Activated CD4-positive, alpha-beta T cell treated with anti-CD3 and anti-CD28 coated beads, Interleukin-10, Interleukin-2, amounts not matched to agents 100 ng/mL and 50 ng/mL, durations not matched to agents 16 hours and 8 hours (primary cell): ENCODE results near the gene DENND1A.

ENCODE experiments used
- DNase-seq: peaks from one replicate; pipeline ENCODE4 v3.0.0-alpha.2; 2020

The DENND1A gene

DNA sequence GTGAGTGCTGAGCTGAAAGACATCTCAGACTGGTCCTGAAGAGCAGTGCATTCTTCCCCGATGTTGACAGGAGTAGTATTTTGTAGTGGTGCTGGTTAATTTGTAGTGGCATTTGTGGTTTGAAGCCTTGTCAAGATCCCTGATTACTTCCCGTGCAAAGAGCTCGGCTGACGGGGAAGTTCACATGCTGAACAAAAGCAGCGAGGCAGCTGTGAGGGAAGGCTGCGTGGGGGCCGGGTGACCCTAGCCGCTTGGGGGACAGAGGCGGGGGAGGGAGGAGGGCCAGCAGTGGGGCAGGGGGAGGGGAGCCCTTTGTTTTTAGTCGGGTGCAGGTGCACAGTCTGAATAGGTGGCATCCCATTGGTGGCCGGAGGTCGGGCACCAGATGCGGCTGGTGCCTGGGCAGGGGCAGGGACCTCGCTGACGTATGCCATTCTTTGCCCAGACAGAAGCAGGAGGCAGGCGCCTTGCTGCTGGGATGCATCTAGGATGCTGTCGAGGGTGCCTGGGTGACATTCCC, 509.3 kb downstream of the DENND1A start:
- no peak for DNase-seq

DNA sequence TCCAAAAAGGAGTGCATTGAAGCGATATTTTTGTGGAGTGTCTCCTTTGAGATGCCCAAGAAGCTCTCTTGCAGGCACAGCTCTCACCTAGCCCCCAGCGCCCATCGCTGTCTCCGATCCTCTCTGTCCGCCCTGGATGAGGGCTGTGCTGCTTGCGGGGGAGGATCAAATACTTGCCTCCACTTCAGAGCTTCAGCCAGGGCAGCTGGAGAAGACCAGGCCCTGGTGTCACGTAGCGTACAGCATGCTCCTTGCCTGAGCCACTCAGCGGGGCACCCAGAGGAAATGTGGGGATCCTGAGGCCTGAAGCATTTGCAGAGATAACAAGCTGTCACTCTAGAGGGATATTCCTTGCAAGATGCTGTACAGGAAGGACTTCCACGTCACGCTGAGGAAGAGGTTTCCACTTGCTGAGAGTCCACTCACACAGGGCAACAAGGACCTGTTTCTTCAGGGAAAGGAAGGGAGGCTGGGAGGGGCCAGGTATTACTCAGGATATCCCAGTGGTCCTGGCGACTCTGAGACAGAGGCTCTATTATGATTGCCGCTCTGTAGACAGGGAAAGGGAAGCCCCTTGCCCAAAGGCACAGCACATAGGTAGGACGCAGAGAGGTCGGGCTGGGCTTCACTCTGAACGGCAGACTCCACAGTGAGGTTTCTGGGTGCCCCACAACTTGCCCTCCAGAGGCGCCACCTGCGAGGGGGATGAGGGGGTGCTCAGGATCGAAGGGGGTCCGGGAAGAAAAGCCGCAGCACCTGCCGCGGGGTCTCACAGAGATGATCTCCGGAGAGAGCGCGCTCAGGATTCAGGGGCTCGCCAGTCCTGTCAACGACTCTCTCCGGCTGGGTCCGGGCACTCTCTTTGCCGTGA, 510.0 kb downstream of the DENND1A start:
- DNase-seq, result no peak

DNA sequence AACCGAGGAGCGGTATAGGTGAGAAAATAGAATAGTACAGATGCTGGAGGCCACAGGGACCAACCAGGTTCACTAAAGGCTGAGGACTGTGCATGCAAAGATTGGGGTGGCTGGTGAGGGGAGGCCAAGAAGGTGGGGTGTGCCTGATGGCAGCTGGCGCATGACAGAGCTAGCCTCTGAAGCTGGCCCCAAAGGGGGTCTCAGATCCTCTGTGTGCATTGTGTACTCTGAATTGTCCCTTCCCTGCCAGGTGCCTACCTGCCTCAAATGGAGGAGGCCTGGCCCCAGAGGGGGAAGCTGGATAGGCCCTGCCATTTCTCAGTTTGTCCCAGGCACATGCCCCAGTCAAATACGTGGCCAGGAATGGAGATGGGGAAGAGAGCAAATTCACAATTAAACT, 510.8 kb downstream of the DENND1A start:
- no peak for DNase-seq

DNA sequence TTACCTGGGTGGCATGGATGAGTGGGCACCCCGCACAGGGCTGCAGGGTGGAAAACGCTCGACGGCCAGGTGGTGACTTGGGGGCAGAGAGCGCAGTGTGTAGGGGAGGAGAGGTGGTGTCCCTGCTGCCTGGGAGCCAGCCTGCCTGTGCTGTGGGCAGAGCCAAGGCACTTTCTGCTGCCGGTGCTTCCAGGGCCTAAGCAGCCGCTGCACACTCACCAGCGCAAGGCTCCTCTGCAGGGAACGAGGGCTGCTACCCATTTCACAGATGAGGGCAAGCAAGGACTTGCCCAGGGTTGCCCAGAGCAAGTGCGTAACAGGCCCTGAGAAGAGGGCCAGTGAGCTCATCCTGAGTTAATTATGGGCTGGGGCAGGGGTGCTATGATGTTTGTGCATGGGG, 511.4 kb downstream of the DENND1A start:
- no peak for DNase-seq

DNA sequence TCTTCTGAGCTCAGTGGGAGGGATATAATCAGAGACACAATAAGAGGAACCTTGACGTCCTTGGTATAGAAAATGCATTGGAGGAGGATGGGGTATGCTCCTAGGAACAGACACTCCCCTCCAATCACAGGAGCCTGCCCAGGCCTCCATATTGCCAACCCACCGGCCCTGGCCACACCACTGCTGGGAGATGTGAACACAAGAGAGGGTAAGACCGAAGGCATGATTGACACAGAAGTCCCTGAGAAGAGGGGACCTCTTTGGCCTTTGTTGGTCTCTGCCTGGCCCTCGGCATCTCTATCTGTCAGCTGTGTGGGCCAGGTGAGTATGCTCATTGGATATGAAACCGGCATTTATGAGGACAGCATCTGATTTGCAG, 511.9 kb downstream of the DENND1A start:
- no peak for DNase-seq

DNA sequence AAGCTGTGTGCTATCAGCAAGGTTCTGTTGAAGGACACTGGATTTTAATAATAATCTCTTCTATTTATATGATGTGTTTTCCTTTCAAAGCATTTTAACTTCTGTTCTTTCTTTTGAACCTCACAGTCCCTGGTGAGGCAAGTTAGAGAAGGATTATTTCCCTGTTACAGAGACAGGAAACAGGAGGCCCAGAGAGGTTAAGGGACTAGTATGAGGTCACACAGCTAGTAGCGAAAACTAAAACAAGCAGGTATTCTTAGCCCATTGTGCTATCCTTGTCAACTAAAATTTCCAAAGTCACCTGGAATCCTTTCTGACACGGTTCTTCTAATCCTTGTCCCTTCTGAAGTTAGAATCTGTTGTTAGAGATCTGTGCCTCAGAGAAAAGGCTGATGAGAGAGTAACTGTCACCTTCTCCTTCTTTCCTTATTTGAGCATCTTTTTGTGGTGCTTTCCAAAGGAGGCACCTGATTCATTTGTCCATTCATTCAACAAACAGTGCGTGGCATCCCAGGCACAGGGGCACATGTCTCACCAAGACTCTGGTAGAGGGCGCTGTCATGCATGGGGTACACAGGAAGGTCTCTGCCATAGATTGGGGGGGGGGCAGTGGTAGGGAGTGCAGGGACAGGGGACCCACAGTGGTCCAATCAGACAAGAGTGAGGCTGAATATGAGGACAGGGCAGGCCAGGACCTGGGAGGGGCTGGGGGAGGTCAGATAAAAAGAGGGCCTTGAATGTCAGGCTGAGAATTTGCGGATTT, 512.5 kb downstream of the DENND1A start:
- DNase-seq, result no peak

DNA sequence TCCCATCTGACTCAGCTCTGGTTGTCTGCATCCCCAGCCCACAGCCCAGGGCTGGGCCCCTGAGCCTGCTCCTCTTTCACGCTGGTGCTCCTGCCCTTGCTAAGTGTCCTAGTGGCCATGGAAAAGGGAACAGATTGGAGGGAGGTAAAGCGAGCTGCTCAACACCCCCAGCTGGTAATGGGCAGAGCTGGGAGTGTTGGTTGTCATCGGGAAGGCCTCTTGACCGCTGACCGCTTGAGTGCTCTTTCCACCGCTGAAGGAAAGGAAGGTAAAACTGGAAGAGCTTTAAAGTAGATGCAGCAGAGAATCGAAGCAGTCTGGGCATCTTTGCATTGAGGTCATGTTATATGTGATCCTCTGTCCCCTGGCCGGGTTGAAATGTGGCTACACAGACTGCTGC, 513.8 kb downstream of the DENND1A start:
- no peak for DNase-seq

DNA sequence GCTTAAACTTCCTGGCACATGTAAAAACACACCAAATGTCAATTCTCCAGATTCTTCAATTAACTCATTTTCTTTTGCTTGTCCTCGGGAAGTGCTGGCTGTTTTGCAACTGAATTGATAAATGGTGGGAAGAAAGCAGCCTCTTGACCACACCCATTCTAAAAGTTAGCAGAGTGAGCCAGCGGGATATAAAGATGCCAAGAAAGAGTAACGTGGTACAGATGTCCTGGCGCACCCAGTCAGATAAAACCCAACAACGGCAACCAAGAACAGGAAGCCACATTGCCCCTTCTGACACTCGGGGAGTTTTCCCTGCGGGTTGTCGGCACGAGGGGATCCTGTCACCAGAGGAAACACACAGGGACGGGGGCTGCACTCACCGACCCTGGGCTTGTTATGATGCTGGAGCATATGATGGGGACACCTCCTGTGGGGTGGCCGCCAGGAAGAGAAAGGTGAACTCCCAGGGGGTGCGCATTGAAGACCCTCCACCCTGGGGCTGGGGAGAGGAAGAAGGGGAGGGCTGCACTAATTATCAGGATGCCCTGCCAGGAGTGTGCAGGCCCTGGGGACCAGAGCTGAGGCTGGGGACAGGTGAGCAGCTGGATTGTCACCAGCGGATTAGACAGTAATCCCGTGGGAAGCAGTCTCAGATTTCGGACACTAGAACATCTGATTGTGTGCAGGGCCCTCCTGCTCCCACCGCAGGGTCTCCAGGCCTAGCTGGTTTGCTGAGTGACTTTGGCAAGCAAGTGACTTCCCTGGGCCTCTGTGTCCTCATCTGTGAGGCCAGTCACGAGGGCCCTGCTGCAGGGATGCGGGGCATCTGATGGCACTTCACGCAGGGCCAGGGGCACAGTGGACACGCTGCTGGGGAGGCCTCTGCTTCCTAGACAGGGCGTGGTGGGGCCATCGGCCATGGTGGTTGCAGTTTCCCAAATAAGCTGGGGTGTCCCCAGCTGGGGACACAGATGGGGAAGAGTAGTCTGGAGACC, 514.7 kb downstream of the DENND1A start:
- no peak for DNase-seq

DNA sequence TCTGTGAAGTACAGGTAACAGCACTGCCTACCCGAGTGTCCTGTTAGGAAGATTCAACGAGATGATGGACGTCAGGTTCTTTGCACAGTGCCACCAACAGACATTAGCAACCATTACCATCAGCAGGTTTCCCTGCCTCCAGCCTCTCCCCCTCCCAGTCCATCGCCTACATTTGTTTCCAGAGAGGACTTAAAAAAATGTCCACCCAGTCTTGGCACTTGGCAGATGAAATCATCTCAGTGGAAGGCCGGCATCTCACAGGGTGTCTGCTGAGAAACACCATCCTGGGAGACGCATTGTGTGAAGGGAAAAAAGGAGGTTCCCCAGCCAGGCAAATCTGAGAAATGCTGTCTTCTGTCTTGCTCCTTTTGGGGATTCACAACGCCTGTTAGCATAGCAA, 515.7 kb downstream of the DENND1A start:
- DNase-seq, result no peak

DNA sequence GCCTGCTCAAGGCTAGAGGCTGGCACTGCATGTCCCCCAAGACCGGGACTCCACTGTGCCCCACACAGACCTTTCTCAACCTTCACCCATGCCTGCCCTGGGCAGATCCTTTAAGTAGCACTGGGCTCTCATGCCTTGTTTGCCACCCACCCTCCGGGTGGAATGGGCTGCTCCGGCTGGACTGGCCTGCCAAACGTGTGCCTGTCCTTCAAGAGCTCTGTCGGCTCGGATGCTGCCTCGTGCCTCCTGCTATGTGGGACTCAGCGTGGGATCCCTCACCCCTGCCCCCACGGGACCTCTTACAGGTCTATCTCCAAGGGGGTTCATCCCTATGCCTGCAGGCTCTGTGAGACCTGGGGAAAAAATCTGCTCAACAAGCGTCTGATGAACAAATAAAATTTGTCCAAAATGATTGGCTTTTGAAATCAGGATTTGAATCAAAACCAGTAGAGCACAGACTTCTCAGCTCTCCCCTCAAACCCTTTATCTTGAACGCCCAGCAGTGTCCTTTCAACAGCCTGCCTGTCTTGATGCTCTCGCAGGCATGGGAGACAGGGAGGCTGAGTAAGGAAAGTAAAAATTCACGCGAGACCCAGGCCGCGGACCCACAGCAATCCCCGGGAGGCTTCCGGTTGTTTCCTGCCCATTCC, 517.6 kb downstream of the DENND1A start:
- no peak for DNase-seq

DNA sequence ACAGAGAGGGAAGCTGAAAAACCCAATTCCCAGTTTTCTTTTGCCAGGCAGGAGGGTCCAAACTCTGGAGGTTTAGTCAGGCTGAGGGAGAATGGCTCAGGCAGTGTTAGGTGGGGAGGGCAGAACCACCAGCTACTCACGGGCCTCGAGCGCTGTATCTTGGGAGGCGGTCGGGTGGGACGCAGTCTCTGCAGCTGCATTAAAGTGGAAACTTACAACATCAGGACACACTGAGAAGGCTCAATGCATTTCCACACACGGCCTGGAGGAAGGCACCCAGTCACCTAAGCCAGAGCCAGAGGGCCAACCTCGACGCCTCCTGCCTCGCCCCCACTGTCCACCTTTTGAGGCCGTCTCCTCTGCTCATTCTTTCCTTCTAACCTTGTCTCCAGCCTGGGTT, 518.3 kb downstream of the DENND1A start:
- no peak for DNase-seq

DNA sequence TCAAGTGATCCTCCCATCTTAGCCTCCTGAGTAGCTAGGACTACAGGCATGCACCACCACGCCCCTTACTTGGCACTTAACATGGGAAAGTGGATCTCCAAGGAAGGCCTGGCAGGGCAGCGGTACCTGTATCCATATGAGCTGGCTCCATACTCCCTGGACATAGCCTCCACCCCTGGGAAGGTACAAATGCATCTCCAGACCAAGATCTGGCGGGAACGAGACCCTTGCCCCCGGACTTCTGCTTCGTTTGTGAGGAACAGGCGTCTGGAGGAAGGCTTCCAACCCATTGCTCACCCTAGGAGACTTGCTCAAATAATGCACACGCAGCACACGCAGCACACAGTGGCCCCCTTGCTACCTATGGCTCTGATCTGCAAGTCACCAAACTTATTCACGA, 518.7 kb downstream of the DENND1A start:
- DNase-seq, result no peak

DNA sequence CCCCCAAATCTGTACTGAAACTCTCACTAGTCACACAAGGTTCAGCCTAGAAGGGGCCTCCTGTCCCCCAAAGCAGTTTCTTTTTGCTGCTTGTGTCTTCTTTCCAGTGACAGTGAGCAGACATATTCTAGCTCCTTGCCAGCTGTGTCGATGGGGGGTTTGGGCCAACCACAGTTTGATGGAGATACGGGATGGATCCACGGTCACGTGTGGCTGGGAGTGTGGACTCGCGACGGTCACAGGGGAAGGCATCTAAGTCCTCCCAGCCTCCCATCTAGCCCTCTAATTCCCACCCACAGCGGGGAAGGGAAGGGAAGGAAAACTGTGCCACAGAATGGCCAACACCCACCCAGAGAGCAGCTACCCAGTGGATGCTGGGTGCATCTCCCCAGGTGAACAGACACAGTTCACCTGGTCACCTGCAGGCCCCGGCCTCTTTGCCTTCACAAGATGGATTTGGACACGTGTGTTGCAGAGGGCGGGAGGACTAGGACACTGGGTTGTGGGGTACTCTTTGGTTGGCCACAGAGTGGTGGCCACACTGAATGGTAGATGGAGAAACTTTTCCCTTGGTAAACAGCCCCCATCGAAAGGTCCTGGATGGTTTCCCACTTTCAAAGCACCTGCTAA, 519.5 kb downstream of the DENND1A start:
- DNase-seq, result no peak

DNA sequence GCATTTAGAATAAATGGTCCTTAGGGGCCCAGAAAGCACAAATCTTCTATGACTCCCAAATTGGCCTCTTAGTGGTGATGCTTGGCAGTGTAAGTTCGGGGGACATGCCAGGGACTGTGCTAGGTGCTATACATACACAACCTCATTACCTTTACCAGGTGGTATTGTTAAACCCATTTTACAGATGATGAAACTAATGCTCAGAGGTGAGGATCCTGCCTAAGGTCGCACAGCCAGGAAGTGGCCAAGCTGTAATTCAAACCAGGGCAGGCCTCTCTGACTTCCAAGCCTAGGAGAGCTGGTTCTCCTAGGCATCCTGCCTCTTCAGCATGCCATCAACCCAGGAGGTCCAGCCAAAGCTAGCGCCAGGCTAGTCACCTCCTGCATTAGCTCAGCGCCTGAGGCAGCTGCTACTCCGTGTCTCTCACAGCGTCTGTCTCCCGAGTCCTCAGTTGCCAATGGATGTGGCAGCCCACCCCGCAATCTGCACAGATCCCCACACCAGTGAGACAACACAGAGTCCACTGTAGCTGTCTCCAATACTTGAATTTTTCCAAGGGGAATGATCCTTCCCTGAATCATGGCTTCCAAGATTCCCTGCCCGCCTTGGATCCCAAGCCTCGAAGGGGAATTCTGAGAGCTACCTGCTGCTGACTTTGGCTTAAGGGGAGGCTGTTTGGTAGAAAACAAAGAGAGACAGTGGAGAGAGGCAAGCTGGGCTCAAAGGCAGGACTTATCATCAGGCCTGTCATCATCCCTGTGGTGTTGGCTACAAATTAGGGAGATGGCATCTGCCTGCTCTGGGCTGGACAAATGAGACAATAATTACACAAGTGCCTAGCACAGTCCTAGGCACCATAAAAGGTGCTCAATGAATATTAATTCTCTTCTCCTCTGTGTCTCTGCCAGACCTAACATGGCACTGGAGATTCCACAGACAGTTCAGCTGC, 521.3 kb downstream of the DENND1A start:
- no peak for DNase-seq

DNA sequence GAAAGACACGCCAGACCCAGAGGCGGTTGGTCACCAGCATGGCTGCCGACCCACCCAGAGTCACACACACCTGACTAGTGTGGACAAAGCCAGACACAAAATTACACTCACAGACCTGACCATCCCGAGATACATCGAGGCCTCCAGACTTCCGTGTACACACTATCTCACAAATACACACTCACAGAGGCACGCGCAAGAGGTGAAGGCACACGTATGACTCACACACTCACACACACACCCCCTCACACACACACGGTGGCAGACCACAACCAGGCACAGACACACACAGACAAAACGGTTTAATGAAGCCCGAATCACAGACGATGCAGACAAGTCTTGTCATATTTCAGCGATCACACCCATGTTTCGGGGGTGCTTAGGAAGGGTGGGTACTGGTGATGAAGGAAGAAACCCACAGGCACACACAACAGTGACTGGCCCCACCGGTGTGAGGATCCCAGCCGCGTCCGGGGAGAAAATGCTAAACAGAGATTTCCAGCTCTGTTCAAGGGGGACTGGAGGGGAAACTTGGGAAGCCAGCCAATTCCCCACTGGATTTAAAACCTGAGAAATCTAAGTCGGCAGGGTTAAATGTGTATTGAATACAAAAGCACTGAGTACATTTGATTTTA, 522.6 kb downstream of the DENND1A start:
- no peak for DNase-seq

DNA sequence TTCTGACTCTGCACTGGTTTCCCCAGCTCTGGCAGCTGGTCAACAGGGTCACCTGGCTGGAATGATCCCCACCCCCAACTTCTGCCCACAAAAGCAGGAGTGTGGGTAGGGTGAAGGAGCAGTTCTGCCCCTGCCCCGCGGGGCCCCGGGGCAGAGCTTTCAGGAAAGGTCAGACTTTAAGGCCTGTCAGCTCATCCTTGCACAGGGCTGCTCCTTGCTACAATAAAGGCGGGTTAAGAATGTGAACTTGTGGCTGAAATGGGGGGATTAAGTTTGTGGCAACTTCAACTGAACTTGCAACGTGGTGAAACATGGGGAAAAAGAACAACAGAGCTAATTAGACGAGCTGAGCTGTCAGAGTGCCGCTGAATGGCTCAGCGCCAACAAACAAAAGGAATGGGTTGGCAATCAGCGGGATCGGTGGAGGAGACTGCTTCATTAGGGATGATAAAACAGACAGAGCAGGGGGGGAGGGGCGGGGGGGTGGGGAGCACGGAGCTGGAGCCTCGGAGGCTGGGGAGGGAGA, 523.2 kb downstream of the DENND1A start:
- no peak for DNase-seq

DNA sequence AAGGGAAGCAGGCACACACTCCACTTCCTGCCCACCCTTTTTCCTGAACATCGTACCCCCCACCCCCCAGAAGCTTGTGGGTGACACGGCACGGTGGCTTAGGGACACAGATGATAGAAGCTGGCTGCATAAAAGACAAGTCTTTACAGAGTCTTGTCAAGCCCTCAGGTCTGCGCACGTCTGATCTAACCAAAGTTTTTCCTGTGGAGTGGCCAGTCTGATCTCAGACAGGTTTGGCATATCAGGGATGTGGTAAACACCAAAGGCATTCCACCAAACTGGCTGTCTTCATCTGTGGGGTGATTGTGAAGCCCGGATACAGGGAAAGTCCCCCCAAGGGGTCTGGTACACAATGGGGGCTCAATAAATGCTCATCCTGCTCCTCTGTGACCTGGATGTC, 523.9 kb downstream of the DENND1A start:
- DNase-seq, result no peak

DNA sequence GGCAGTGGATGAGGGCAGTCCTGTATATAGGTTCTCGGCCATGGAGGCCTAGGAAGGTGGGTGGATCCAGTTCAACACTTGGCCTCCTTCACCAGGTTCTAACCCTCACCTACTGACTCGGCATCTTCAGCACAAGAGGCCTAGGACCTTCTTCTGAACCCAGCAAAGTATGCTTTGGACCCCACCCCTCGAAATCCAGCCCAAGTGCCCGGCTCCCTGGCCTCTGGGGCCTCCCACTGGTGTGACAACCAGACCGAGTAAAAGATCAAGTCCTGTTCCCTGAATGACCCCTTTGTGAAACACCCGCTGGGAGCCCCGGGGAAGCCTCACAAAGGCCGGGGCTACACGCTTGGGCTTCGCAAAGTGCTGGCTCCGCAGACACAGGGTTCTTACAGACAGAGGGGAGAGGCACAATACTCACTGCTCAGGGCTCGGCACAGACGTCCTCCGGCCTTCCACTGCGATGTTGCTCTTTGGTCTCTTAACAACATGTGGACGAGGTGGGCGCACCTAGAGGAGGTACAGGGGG, 526.9 kb downstream of the DENND1A start:
- no peak for DNase-seq

DNA sequence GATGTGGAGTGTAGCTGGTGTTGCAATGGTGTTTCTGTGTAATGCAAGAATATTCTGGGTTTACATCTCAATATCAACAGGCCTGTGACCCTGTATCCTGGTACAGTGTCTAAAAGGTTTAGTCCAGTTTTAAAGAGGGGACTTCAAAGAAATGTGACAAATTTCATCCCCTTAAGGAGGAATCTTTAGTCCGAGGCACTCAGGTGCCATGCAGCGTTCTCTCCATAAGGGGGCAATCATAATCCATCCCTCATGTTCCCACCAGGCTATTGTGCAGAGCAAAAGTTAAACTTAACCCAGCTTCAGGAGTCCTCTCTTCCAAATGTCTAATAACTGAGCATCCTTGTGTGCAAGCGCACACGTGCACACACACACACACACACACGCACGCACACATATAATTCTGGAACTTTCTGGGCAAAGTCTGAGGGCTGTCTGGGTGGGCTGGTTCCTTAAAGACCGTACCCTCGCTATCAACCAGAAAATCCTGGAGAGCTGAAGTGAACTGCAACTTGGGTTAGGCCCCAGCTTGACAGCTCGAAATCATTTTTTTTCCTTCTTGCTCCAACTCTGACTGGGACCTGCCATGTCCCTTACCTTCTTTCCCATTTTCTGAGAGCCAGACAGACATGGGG, 527.9 kb downstream of the DENND1A start:
- DNase-seq, result peak; percentile 32
